GM18517 (cell line): ENCODE results near the gene ANKRD23.
A peak's percentile ranks its signal among the peaks of the same experiment; 100 is the strongest.

Experiments used
- ATAC-seq: cut with Tn5 transposase; IDR thresholded peaks from one replicate; pipeline ENCODE4 v1.9.1; 2021; ENCODE audit warnings: mild to moderate bottlenecking, moderate library complexity; ENCODE audit not compliant: unreplicated experiment

The ANKRD23 gene

DNA sequence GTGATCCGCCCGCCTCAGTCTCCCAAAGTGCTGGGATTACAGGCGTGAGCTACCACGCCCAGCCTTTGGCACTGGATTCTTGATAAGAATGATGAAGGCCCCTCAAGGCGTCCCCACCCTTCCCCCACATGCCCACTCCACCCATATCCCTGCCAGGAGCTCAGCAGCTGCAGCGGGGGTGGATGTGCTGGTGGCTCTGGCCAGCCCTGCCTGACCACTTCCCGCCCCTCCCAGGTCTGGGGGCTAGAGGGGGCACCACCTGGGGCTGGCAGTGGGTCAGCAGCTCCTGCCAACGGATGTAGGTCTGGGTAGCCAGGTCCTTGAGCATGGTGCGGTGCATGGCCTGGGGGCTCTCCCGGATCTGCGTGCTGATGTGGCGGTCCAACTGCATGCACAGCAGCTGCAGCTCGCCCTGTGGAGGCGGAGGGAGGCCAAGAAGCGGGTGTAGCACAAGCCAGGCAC, 33.8 kb upstream of the ANKRD23 start:
- no peak for ATAC-seq

DNA sequence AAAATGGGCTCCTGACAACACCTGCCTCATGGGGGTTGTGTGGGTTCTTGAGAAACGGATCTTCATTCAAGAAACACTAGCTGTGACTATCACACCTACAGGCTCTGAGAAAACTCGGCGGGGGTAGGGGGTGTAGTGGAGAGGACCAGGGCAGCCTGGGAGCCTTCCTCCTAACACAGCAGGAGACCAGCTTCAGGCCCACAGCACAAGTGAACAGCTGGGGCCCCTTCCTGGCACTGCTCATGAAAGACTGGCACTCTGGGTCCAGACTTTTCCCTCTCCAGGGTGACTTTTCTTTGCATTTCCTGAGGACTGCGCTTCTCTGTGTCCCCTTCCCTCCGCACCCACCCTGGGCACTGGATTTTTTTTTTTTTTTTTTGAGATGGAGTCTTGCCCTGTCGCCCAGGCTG, 33.2 kb upstream of the ANKRD23 start:
- ATAC-seq, result no peak

DNA sequence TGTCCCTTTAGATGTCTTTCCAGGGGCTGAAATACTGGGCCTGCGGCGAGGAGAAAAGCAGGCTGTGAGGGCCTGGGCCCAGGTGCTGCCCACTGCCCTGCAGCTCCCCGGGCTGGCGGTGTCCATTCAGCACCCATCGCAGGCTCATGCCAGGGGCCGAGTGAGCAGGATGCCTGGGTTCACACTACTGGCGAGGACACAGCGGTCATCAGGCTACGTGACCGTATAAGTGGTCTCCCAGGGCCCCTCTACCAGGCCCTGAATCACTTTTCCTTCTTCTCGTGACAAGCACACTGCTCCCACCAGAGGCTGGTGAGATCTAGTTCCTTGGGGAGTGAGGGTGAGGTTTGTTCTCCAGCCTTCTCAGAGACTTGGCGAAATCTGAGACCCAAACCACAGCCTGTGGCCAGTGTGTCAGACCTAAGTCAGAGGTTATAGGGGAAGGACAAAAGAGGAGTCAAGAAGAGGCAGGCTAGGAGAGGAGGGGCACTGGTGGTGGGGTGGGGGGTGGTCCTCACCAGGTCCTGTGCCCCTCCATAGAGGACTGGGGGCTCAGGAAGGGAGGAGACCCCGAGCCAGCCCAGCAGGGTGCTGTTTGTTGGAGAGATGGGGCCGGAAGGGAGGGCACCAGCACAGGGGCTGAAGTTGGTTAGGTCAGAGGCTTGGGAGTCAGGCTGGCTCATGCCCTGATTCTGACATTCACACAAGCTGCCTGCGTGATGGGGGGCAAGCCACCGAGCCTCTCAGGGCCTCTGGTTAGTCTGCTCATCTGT, 32.6 kb upstream of the ANKRD23 start:
- ATAC-seq, result no peak

DNA sequence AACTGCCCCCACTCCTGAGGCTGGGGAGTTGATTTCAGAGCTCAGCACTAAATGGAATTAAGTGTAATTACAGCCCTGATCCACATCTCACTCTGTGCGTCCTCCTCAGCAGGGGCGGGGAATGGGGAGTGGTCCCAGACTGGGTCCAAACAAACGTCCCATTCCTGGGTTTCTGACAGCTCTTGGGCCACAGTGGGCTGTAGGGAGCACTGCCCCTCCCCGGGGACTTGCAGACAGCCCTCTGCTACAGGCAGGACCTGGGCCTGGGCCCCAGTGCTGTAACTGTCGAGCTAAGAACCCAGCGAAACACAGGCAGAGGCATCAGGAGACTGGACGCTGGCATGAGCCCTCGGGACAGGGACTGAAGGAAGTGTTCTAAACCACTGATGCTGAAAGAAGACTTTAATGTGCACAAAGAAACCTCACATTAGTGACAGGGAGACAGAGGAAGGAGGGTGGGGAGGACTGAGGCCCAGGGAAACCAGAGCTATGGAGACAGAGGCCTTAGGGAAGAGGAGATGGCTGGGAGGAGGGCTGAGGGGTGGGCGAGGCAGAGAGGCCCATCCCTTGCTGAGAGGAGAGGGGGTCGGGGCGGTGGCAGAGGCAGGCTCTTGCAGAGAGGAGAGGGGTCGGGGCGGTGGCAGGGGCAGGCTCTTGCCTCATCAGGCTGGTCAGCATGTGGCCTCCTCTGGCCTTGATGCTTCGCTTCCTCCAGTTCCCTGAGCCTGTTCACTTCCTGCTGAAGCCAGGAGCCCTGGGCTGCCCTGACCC, 31.9 kb upstream of the ANKRD23 start:
- ATAC-seq, result no peak

DNA sequence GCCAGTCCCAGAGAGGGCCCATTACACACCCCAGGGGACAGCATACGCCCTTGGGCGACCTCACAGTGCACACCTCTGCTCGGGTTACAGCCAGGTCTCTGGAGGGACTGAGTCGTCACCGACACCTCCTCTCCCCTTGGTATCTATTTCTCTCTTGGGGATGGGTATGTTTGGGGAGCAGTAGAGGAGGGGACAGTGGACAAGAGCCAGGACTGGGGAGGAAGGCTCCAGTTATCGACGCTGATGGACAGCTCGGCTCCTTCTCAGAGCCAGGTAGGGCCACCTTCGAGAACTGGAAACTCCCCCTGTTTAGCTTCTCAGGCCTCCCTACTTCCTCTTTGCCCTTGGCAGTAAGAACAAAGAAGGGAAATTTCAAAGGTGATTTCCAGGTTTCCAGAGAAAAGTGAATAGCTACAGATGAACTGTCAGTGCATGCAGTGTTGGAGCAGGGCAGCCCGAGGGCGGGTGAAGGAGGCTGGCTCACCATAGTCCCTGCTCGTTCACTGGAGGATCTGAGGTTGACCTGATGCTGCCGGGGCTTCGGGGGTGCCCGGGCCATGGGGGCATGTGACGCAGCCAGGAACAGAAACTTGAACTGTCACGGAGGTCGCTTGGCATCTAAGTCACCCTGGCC, 30.5 kb upstream of the ANKRD23 start:
- peak; percentile 68 for ATAC-seq

DNA sequence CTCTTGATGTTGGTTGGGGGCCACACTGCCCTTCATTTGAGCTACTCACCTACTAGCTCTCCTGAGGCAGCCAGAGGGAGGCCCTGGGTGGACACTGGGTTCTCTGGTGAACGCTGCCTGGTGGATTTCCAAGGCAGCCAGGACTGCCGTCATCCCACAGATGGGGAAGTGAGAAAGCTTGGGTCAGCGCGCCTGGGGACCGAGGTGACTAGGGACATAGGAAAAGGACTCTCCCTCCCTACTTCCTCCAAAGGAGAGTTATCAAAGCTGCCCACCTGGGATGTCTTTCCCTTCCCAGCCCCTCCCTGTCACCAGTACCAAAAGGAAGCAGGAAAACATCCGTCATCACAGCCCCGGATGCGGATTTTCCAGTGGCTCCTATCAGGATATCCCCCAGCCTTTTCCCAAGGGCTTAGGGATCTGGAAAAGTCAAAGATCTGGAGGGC, 29.9 kb upstream of the ANKRD23 start:
- ATAC-seq, result no peak

DNA sequence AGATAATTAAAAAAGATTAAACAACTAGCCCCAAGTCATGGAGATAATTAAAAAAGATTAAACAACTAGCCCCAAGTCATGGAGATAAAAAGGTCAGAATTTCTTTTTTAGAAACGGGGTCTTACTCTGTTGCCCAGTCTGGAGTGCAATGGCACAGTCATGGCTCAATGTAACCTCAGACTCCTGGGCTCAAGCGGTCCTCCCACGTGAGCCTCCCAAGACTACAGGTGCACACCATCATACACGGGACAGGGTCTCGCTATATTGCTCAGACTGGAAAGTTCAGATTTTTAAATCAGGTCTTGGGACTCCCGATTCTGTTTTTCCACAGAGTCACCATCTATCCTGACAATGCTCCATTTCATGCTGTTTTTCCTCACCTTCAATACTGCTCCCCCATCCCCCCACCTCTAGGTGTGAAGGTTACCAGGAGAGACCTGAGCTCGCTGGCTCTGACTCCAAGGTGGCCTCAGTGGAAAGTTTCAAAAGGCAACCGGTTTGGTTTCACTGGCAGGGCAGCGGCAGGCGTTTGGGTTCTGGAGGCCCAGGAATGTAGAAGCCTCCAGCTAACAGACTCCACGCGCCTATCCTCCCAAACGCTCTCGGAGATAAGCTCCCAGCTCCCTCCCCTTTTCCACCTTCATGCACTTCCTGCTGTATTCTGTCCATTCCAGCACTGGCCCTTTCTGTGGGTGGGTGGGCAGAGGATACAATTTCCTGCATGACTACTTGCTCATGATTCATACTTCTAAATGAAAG, 28.9 kb upstream of the ANKRD23 start:
- ATAC-seq, result no peak

DNA sequence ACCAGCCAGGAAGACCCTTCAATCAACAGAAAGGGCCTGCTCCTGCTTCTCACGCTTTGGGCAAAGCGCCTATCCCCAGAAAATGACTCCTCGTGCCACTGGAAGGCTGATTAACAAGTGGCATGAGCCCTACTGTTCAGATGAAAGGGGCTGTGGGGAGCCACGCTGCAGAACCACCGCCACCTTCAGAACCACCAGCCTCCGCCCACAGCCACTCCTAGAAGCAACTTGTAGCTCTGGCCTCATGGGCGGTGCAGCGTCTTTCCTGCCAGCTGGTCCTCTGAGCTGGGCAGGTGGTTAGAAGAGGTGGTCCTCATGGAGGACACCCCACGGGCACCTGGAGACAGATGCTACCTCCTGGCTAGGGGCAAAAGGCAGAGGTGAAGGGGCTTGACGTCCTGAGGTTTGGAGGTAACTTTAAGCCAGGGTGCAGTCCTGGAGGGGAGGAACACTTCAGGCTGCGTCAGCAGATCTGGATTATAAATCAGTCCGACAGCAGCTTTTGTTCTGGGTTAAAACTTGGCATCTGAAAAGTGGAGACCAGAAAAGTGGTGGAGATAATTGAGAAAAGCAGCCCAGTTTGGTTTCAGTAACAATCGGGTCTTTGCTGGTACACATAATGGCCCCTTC, 26.9 kb upstream of the ANKRD23 start:
- ATAC-seq, result no peak

DNA sequence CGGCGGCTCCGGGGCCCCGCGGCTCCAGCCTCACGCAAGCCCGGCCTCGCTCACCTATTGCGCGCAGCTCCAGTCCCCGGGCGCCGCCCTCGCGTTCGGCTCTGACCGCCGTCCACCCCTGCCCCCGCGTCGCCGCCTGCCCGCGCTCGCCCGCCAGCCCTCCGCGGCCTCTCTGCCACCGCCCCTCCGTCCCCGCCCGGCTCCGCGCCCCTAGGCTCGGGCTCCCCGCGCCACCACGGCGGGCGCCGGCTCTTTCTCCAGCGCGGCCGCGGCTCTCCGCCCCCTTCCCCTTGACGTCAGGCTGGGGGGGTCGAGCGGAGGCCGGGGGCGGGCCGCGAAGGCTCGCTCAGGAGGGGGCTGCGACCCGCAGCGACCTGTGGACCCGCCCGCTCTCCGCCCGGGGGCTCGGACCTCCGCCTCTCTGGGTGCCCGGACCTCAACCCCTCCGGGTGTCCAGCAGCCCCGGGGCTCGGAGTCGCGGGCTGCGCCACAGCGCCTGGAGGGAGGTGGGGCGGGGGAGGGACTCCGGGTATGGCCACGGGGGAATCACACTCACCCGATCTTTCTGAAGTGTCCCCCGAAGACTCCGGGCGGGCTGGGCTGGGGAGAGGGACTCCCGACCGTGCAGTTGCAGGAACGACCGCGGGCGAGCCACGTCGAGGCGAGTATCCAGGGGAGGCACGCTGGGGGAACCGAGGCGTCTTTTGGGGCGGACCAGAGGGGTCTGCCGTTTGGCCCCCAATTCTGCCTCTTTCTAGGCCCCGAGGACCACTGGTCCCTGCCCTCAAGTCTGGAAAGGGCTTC, 26.2 kb upstream of the ANKRD23 start, which contains the start of gene SEMA4C:
SEMA4C (minus strand) TSS at position 259 of the 804 bp plus-strand sequence. CDS start 2,194 bp downstream, outside the sequence.
- ATAC-seq, result no peak

DNA sequence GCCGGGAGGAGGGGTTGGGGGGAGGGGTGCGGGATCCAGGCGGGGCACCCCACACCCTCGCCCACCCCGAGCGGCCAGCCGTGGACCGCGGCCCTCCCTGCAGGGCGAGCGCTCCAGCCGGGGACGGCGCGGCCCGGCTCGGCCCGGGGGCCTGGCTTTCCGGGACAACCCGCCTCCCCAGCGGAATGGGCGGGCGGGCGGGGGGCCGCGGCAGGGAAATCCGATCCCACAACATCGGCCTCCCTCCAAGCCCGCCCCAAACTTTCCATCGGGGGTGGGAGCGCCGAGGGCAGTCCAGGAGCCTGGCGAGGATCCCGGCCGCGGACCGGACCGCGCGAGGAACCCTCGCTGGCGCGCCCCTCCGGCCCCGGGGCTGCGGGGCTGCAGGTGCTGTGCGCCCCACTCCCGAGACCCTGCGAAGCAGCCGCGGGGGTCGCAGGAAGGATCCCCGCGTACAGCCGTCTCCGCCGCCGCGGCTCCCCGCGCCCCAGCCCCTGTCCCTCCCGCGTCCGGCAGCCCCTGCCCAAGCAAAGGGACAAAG, 25.5 kb upstream of the ANKRD23 start:
- no peak for ATAC-seq

DNA sequence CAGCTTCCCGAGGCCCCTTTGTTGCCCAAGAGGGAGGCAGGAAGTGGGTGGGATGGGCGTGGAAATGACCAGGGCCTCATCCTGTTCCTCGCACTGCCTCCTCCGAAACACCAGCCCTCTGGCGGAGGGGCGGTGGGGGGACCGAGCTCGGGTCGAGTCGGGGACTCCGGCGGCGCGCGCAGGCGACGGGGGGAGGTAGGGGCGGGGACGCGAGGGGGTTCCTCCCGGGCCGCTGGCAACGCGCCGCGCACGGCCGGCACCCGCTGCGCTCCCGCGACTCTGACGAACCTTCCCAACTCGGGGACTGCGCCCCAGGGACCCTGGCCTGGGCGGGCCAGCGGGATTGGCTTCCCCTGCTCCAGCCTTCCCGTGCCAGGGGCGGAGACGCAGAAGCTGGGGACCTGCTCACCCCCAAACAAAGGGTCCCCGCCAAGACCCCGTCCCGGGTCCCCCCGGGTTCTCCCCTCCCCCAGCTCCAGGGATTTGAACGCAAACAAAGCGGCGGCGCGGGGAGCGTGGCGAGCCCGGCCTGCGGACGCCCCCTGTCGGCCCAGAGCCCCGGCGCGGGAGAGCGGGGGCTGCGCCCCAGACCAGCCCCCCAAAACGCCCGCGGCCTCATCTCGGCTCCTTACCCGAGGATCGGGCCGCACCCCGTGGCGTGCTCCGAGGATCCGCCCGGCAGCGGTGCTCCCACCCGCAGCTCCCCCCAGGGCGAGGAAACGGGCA, 24.9 kb upstream of the ANKRD23 start:
- ATAC-seq, result no peak

DNA sequence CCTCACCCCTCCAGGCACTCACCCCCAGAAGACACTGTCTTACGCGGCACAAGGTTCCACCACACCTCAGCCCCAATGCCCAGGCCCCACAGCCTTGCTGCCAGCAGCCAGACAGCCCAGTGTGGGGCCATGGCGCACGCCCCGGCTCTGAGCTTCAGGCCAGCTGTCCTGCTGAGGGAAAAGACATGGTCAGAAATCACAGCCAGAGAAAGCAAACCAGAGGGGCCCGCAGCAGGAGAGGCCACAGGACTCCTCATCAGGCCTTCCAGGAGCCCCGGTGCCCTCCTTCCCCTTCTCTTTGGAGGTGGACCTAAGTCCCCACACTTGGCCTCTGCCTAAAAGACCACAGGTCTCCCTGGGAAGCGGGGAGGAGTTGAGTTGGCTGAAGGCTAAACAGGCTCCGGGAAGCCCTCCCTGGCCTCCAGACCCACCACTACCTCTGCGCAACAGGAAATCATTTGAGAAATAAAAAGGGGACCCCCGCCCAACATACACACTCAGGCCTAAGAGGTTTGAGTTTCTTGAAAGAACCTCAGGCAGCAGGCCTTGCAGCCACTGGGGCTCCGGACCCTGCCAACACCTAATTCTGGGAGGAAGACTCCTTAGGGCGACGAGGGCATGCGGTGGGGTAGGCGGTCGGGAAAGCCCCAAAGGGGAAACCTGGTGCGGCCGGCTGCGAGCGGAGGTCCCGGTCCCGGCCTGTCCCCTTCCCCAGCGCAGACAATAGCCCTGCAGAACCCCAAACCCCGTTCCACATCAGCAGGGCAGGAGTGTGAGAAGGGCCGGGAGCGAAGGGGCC, 24.1 kb upstream of the ANKRD23 start:
- ATAC-seq, result no peak

DNA sequence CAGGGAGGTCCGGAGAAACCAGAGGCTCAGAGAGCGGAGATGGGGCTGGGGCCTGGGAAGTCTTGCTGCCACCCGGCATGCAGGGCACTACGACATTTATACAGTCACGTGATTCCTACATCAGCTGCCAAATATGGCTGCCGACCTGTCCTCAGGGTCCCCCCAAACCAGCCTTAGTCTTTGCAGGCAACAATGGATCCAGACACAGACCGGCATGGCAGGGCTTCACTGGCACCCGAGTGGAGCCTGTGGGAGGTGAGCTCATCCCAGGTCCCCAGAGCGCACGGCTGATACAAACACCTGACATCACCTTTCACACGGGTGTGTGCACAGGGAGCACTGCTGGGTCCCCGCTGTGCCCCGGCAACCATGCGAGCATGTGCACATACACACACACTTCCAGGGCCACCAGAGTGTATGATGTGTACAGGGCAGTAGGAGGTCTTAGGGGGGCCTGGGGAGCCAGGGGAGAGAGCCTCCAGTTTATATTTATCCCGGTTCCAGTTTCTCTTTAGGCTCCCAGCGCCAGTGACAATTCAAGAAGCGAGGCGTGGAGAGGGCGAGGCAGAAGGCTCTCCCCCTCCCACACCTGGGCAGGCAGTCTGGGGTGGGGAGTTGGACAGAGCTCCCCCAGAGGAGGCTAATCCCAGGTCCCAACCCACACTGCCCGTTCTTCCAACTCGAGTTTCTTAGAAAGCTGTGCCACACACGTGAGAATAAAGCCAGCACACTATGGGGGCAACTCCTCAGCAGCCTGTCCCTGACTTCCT, 23.4 kb upstream of the ANKRD23 start:
- no peak for ATAC-seq

DNA sequence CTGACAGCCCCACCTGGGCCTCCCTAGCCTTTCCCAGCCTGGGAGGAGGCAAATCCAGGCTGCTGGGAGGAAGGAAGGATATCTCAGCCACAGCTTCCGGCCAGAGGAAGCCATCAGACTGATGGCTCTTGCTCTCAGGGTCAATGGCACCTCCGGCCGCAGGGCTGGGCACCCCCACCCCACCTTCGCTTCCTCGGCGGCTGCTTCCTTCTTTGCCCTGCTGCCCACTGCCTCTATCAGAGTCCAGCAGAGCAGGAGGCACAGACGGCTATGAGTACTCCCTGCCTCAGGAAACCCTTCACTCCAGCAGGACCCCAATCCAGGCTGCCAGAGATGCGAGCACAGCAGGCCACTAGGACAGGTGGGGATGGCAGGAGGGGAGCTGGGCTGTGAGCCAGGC, 22.8 kb upstream of the ANKRD23 start:
- ATAC-seq, result no peak

DNA sequence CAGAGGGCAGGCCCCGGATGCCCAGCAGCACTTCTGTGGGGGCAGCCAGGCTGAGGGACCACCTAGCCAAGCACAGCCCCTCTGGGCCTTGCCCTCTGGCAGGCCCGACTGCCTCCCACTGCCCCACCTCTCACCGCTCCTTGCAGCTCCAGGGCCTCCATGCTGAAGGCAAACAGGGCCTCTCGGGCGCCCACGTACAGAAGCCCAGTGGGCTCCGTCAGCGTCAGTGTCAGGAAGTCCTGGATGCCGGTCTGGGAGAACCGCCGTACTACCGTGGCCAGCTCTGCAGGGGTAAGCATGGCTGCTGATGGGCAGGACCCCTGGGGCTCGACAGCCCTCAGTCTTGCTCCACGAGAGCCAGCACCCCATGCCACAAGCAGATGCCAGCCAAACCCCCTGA, 22.3 kb upstream of the ANKRD23 start:
- no peak for ATAC-seq

DNA sequence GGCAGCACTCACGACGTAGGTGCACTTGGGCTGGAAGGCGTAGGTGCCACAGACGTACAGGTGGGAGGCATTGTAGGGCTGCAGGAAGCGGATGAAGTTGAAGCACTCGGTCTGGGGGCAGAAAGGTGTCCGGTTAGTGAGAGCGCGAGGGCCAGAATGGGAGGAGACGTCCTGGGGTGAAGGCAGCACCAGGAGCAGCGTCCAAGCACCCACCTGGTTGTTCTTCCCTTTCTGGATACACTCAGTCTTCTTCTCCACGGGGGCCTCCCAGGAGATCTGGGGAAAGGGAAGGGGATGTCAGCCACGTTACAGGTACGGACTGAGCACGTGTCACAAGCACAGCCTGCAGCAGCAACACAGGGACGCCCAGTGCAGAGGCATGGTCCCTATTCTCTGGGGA, 21.8 kb upstream of the ANKRD23 start:
- ATAC-seq, result no peak
